Panc1 (cell line): Measurements from ENCODE around the gene PRDX5.

ENCODE experiments used
- CTCF ChIP-seq: fragments of 450-650 bp; IDR thresholded peaks from 2 replicates; pipeline ENCODE4 v1.5.1; 2017; ENCODE audit warnings: mild to moderate bottlenecking
- POLR2AphosphoS5 ChIP-seq: IDR thresholded peaks from 2 replicates; pipeline ENCODE4 v1.6.1; 2012; ENCODE audit warnings: mild to moderate bottlenecking, low read depth, low read length, moderate library complexity
- REST ChIP-seq, 2 experiments: IDR thresholded peaks; 2 replicates each; pipeline ENCODE4 v1.6.1; 2011 to 2012; ENCODE audit warnings: low read depth in 2 of 2, control low read depth in 1 of 2, low read length in 1 of 2, mild to moderate bottlenecking in 1 of 2, moderate library complexity in 1 of 2; ENCODE audit not compliant: insufficient read depth in 1 of 2
- SIN3A ChIP-seq: IDR thresholded peaks from 2 replicates; pipeline ENCODE4 v1.6.1; 2012; ENCODE audit warnings: low read depth, mild to moderate bottlenecking, low read length, moderate library complexity, borderline replicate concordance; ENCODE audit not compliant: insufficient read depth

GRCh38 chr11:64291752-64292459 lies 26.0 kb upstream of the PRDX5 start:
- TF ChIP-seq POLR2AphosphoS5 (no peak), CTCF (no peak), REST (IDR thresholded peaks at IDR 0.05; ENCODE audit: insufficient read depth in 1 of 2, low read depth in 2 of 2, low read length in 1 of 2) (no peak), SIN3A (no peak)
